ENCODE data around the gene CCDC91. TPM values are rescaled to one million over a fixed set of nuclear protein-coding genes. Genes with fewer than 3 reads are reported as not detected.

The CCDC91 gene
- total RNA-seq, 3 donors from 2014 or later: 25.0 to 42.5 (median 27.8) TPM

GRCh38 chr12:28569698-28570411 is 379.6 kb downstream of the CCDC91 start:
- ATAC-seq (peak; percentile 83), DNase-seq (no peak)
- Histone ChIP-seq H3K4me1 (ENCODE audit: low read depth) (no peaks in the 10 kb centered on the region), H3K4me3 (no peak overlapping the region), H3K9me3 (no peaks in the 10 kb centered on the region), H3K36me3 (ENCODE audit: low read depth) (no peaks in the 10 kb centered on the region)
- intact Hi-C loops (cut with DNase I, micrococcal nuclease): no loop called here
- no peak for TF ChIP-seq CTCF (IDR thresholded peaks at IDR 0.05)

GRCh38 chr12:28570811-28571210 is 380.6 kb downstream of the CCDC91 start:
- DNase-seq (no peak), ATAC-seq (no peak)
- intact Hi-C loops (cut with DNase I, micrococcal nuclease): no loop called here
- Histone ChIP-seq H3K4me1 (ENCODE audit: low read depth) (no peaks in the 10 kb centered on the region), H3K4me3 (no peak overlapping the region), H3K36me3 (ENCODE audit: low read depth) (no peaks in the 10 kb centered on the region), H3K9me3 (no peaks in the 10 kb centered on the region)
- no peak for TF ChIP-seq CTCF (IDR thresholded peaks at IDR 0.05)

GRCh38 chr12:28574746-28575592 is 384.7 kb downstream of the CCDC91 start:
- Histone ChIP-seq H3K36me3 (ENCODE audit: low read depth) (no peaks in the 10 kb centered on the region), H3K4me3 (no peak overlapping the region), H3K9me3 (no peaks in the 10 kb centered on the region), H3K4me1 (ENCODE audit: low read depth) (no peaks in the 10 kb centered on the region)
- intact Hi-C loops (cut with DNase I, micrococcal nuclease): no loop called here
- peak in 2 of 3 donors; percentile 25 to 30 for DNase-seq
- TF ChIP-seq CTCF (IDR thresholded peaks at IDR 0.05): no peak
- ATAC-seq: peak; percentile 85

- Histone ChIP-seq H3K9me3 (no peaks in the 10 kb centered on the region), H3K4me3 (no peak overlapping the region), H3K36me3 (ENCODE audit: low read depth) (no peaks in the 10 kb centered on the region), H3K4me1 (ENCODE audit: low read depth) (no peaks in the 10 kb centered on the region)
- no peak for DNase-seq
- peak; percentile 31 for ATAC-seq
- intact Hi-C loops (cut with DNase I, micrococcal nuclease): no loop called here
- no peak for TF ChIP-seq CTCF (IDR thresholded peaks at IDR 0.05)
These were observed 385.4 kb downstream of the CCDC91 start for GRCh38 chr12:28575593-28576205.

- H3K36me3 ChIP-seq (ENCODE audit: low read depth): no peaks in the 10 kb centered on the region
- no peaks in the 10 kb centered on the region for H3K4me1 ChIP-seq (ENCODE audit: low read depth)
- DNase-seq (no peak), ATAC-seq (no peak)
- intact Hi-C loops (cut with DNase I, micrococcal nuclease): no loop called here
- no peak for TF ChIP-seq CTCF (IDR thresholded peaks at IDR 0.05)
- no peaks in the 10 kb centered on the region for H3K9me3 ChIP-seq
- no peak overlapping the region for H3K4me3 ChIP-seq
These were observed 388.1 kb downstream of the CCDC91 start for GRCh38 chr12:28578361-28578760.

Measured in mucosa of descending colon (tissue), 3 donors.